Loucy (cell line): ENCODE measurements around the gene CTSW.
A peak's percentile ranks its signal among the peaks of the same experiment; 100 is the strongest.

ENCODE experiments used
- EZH2phosphoT487 ChIP-seq: fragments of 200-600 bp; IDR thresholded peaks from 2 replicates; pipeline ENCODE4 v1.6.1; 2018; ENCODE audit warnings: antibody characterized with exemption, mild to moderate bottlenecking, moderate library complexity, borderline replicate concordance
- TF ChIP-seq, protein P1 (sequence below): fragments of 200-600 bp; sonication (generic); conservative IDR thresholded peaks from 2 replicates; pipeline ENCODE4 v1.5.1; 2014; ENCODE audit warnings: mild to moderate bottlenecking, antibody characterized with exemption, low read length

DNA sequence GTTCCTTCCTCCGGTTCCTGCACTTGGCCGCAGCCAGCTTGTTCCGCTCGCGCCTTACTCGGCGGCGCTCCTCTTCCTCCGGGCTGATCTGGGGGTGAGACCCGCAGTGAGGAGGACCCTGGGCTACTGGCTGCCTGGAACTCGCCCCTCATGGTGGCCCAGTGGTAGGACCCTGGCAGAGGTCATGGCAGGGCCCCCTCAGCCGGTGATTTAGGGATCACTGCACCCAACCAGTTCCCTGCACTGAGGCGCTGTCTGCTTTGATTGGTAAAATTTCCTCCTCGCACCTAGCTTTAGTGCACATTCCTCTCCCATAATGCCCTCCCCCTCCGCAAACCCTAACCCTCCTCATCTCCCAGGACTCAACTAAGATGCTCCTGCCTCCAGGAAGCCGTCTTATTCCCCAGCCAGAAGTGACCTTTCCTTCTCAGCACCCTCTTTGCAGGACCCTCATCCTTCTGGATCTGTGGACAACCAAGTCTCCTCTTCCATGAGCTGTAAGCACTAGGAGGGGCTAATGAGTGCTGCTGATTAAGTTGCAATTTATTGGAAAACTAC is 14.5 kb downstream of the CTSW start:
- TF ChIP-seq, protein P1, sequence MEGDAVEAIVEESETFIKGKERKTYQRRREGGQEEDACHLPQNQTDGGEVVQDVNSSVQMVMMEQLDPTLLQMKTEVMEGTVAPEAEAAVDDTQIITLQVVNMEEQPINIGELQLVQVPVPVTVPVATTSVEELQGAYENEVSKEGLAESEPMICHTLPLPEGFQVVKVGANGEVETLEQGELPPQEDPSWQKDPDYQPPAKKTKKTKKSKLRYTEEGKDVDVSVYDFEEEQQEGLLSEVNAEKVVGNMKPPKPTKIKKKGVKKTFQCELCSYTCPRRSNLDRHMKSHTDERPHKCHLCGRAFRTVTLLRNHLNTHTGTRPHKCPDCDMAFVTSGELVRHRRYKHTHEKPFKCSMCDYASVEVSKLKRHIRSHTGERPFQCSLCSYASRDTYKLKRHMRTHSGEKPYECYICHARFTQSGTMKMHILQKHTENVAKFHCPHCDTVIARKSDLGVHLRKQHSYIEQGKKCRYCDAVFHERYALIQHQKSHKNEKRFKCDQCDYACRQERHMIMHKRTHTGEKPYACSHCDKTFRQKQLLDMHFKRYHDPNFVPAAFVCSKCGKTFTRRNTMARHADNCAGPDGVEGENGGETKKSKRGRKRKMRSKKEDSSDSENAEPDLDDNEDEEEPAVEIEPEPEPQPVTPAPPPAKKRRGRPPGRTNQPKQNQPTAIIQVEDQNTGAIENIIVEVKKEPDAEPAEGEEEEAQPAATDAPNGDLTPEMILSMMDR: peak; percentile 17
- TF ChIP-seq EZH2phosphoT487: no peak
